ENCODE data around the gene FAF2.
A peak's percentile ranks its signal among the peaks of the same experiment; 100 is the strongest.

The FAF2 gene

GRCh38 chr5:176463113-176463764, 15.1 kb downstream of the FAF2 start:
- TF ChIP-seq GATA2 (IDR thresholded peaks at IDR 0.05; ENCODE audit: low read depth, low read length) (no peak), GATA3 (IDR thresholded peaks at IDR 0.05; ENCODE audit: low read depth, low read length) (no peak)

- no peak for TF ChIP-seq GATA3 (IDR thresholded peaks at IDR 0.05; ENCODE audit: low read depth, low read length)
- no peak for TF ChIP-seq GATA2 (IDR thresholded peaks at IDR 0.05; ENCODE audit: low read depth, low read length)
These were observed 18.2 kb downstream of the FAF2 start for GRCh38 chr5:176466245-176466871.

- TF ChIP-seq GATA2 (IDR thresholded peaks at IDR 0.05; ENCODE audit: low read depth, low read length), result no peak
- no peak for TF ChIP-seq GATA3 (IDR thresholded peaks at IDR 0.05; ENCODE audit: low read depth, low read length)
These were observed 21.1 kb downstream of the FAF2 start for GRCh38 chr5:176469296-176469695.

- TF ChIP-seq GATA2 (IDR thresholded peaks at IDR 0.05; ENCODE audit: low read depth, low read length) (no peak), GATA3 (IDR thresholded peaks at IDR 0.05; ENCODE audit: low read depth, low read length) (no peak)
These were observed 22.4 kb downstream of the FAF2 start for GRCh38 chr5:176470539-176470938.

- no peak for TF ChIP-seq GATA3 (IDR thresholded peaks at IDR 0.05; ENCODE audit: low read depth, low read length)
- no peak for TF ChIP-seq GATA2 (IDR thresholded peaks at IDR 0.05; ENCODE audit: low read depth, low read length)
These were observed 22.9 kb downstream of the FAF2 start for GRCh38 chr5:176471098-176471497.

- TF ChIP-seq GATA2 (IDR thresholded peaks at IDR 0.05; ENCODE audit: low read depth, low read length) (no peak), GATA3 (IDR thresholded peaks at IDR 0.05; ENCODE audit: low read depth, low read length) (no peak)
These were observed 25.3 kb downstream of the FAF2 start for GRCh38 chr5:176473335-176474006.

GRCh38 chr5:176474476-176474875, 26.3 kb downstream of the FAF2 start:
- TF ChIP-seq GATA3 (IDR thresholded peaks at IDR 0.05; ENCODE audit: low read depth, low read length) (peak; percentile 61), GATA2 (IDR thresholded peaks at IDR 0.05; ENCODE audit: low read depth, low read length) (peak; percentile 40; the same call in 1 of the 2 replicates)

- TF ChIP-seq GATA3 (IDR thresholded peaks at IDR 0.05; ENCODE audit: low read depth, low read length) (no peak), GATA2 (IDR thresholded peaks at IDR 0.05; ENCODE audit: low read depth, low read length) (no peak)
These were observed 33.5 kb downstream of the FAF2 start for GRCh38 chr5:176481711-176482110.

- no peak for TF ChIP-seq GATA2 (IDR thresholded peaks at IDR 0.05; ENCODE audit: low read depth, low read length)
- TF ChIP-seq GATA3 (IDR thresholded peaks at IDR 0.05; ENCODE audit: low read depth, low read length), result no peak
These were observed 37.0 kb downstream of the FAF2 start for GRCh38 chr5:176485176-176485575.

- no peak for TF ChIP-seq GATA3 (IDR thresholded peaks at IDR 0.05; ENCODE audit: low read depth, low read length)
- TF ChIP-seq GATA2 (IDR thresholded peaks at IDR 0.05; ENCODE audit: low read depth, low read length), result no peak
These were observed 38.1 kb downstream of the FAF2 start for GRCh38 chr5:176486189-176486757.

- TF ChIP-seq GATA2 (IDR thresholded peaks at IDR 0.05; ENCODE audit: low read depth, low read length) (no peak), GATA3 (IDR thresholded peaks at IDR 0.05; ENCODE audit: low read depth, low read length) (no peak)
These were observed 40.9 kb downstream of the FAF2 start for GRCh38 chr5:176489077-176489476.

- TF ChIP-seq GATA3 (IDR thresholded peaks at IDR 0.05; ENCODE audit: low read depth, low read length), result no peak
- no peak for TF ChIP-seq GATA2 (IDR thresholded peaks at IDR 0.05; ENCODE audit: low read depth, low read length)
These were observed 42.1 kb downstream of the FAF2 start for GRCh38 chr5:176490301-176490700.

GRCh38 chr5:176491101-176491502, 42.9 kb downstream of the FAF2 start:
- TF ChIP-seq GATA3 (IDR thresholded peaks at IDR 0.05; ENCODE audit: low read depth, low read length) (no peak), GATA2 (IDR thresholded peaks at IDR 0.05; ENCODE audit: low read depth, low read length) (no peak)

- TF ChIP-seq GATA2 (IDR thresholded peaks at IDR 0.05; ENCODE audit: low read depth, low read length) (no peak), GATA3 (IDR thresholded peaks at IDR 0.05; ENCODE audit: low read depth, low read length) (no peak)
These were observed 43.7 kb downstream of the FAF2 start for GRCh38 chr5:176491901-176492300.
